Stimulated activated CD4-positive, alpha-beta T cell treated with anti-CD3 and anti-CD28 coated beads, Interleukin-4, amount 100 ng/mL, for 24 hours (primary cell): ENCODE results near the gene IL17RB.

Experiments
- DNase-seq: peaks from one replicate; pipeline ENCODE4 v3.0.0-alpha.2; 2020

Gene IL17RB

GRCh38 chr3:53865732-53866499, 19.5 kb downstream of the IL17RB start:
- no peak for DNase-seq

DNA sequence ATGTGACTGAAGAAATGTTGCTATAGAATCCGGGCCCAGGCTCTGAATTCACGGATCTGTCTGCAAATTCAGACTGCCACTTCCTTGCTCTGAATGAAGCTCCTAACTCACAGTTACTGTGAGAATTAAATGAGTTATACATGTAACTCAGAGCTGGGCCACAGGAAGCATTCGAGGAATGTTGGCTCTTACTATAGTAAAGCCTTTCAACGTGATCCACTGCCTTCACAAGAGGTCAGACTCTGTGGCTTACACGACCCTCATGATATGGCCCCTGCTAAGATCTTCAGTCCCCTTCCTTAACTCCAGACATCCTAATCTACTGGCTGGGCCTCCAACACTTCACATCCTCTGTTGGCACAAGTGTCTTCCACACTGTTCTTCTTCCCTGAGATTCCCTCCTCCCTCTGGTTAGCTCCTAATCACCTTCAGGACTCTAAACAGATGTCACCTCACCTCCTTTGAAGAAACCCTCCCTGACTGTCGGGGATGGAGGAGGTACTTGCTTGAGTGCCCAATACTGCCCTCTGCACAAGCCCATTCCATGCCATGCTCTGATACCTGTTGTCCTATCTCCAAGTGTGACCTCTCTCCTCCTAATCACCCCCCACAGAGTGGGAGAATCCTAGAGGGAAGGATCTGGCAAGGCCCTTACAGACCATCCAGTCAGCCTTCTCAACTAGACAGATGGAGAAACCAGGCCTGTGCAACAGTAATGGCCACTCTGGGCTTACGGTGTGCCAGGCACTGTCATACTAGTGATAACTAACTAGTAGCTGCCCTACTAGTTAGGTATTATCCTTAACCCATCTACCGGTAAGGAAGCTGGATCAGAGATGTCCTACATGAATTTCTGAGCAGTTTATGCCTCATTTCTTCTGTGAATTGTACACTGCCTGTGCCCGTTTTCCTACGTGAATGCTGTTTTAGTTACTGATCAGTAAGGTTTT, 34.3 kb downstream of the IL17RB start:
- no peak for DNase-seq

DNA sequence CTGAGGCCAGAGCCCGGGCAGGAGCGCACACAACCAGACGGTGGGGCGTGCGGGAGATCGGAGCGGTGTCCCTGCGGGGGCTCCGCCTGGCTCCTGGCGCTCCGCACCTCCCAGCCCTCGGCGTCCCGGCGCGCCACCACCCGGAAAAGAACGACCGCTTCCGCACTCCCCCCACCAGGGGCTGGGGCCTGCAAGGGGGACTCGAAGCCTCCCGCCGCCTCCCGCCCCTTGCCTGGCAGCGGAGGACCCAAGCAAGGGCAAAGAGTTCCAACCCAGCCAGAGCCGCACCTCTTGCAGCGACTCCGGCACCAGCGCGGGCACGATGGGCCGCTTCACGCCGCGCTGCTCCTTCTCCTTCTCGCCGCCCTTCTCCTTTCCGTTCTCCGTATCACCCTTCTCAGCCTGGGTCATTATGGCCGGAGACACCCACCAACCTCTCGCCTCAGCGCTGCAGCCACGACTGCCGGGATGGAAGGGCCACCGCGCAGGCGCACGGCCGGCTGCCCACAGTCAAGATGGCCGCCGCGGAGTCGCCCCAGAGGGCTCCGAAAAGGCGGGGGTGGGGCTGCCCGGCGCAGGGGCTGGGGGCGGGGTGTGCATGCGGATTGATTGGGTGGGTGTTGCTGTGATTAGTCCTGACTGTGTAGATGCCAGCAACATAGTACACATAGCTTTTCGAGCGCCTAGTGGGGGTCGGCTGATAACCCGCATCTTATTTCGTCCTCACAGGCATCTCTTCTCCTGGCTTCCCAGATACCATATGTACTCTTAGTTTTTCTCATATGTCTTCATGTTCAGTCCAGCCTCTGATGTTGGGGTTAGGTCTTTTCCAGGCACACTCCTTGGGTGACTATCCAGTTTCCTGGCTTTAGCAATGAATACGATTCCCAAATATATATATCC, 35.6 kb downstream of the IL17RB start, which contains the start of gene ACTR8:
TSS of gene ACTR8 (minus strand) at position 462 of the 903 bp plus-strand sequence. CDS start at position 411, 51 bp downstream.
- DNase-seq = peak; percentile 86

DNA sequence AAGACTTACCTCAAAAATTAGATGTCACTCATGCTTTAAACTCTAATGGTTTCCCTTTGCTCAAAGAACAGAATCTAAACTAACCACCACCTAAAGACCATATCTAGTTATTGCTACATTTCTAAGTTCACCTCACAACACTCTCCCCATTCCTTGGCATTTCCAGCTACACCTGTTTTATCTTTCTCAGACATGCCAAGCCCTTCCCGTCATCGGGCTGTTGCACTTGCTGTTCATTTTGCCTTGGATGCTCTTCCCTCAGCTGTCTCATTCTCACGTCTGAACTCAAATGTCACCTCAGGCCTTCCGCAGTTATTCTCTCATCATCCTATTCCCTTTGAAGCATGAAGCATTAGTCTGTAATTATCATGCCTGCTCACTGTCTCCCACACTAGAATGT, 36.6 kb downstream of the IL17RB start:
- no peak for DNase-seq

DNA sequence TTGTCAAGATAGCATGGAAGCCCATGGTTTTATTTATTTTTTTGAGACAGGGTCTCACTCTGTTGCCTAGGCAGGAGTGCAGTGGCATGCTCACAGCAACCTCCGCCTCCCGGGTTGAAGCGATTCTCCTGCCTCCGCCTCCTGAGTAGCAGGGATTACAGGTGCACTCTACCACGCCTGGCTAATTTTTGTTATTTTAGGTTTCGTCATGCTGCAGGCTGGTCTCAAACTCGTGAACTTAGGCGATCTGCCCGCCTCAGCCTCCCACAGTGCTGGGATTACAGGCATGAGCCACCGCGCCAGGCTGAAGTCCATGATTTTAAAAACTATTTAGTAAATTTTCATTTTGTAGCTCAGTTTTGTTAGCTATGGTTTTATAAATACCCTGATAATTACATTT, 38.3 kb downstream of the IL17RB start:
- DNase-seq = no peak

- no peak for DNase-seq
These were observed 38.9 kb downstream of the IL17RB start for GRCh38 chr3:53885239-53885638.

- no peak for DNase-seq
These were observed 41.1 kb downstream of the IL17RB start for GRCh38 chr3:53887446-53887845.

GRCh38 chr3:53888232-53888631, 41.9 kb downstream of the IL17RB start:
- DNase-seq = no peak

DNA sequence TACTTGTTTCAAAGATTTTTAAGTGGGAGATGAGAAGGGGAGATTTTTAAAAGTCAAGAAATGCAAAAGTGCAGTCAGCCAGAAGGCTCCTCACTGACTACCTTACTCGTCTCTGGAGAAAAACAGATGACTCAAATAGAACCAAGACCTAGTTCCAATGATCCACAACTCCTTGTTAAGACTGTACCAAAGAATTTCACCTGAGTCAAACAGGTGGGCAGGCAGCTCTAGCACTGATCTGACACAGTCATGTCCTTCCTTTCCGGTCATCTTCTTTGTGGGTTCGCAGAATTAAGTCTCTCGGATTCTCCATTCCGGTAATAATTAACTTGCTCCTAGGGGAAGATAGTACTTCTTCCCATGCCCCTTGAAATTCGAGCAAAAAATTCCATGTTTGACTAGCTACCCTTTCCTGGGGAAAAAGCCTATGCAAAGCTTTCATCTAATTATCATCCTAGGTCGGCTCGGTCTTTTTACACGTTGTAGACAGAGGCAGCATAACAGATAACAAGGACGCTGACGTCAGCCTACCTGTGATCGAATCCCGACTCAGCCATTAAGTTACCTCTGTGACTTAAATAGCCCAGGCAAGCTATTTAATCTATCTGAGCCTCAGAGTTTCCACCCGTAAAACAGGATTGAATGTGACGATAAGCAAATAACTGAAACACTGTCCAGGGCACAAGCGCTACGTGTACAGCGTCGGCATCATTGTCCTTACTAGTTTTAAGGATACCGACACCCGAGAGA, 44.5 kb downstream of the IL17RB start:
- DNase-seq = peak; percentile 55

DNA sequence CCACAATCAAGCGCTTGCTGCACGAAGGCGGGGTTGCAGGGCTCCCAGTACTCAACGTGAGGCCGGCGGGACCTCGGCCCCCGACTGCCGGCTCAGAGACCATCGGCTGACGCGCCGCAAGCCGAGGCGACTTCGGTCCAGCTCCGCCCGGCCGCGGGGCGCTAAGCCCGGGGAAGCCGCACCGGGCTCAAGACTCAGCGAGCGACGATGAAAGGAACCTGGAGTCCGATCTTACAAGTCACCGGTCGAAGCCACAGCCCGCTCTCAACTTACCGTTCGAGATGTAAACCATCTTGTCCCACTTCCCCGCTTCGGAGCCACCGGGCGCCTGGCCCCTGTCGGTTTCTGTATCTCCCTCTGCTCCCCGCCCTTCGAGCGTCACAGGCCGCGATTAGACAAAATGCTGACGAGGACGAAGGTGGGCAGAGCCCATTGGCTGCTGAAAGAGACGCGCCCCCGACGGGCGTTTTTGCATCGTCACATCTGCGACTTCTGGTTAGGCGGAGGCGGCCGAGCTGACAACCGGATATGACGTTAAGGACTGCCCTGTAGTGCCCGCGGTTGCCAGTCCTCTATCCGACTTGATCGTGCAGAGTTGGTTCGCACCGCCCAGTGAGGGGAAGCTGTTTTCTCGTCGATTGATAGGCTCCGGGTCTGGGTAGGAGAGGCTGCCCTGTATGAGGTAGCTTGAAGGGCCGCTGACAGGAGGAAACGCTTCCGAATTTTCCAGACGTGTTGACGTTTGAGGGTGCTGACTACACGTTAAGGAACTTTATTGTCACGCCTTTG, 45.3 kb downstream of the IL17RB start, which contains the start of gene SELENOK:
TSS of gene SELENOK (minus strand) at position 363 of the 789 bp plus-strand sequence.
- DNase-seq = peak; percentile 98

DNA sequence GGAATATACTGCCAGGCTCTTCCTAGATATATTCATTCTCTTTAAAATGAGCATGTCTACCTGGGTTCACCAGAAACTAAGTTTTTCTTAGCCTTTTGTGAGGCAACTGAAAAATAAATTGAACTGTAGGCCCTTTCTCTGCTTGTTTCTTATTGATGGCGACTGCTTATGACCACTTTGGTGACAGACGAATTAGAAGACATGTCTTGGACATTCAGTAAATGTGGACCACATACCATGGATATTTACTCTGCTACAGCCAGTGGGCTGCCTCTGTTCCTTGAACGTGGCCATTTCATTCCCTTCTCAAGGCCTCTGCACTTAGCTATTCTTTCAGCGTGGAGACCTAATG, 45.9 kb downstream of the IL17RB start:
- no peak for DNase-seq

- DNase-seq = no peak
These were observed 53.4 kb downstream of the IL17RB start for GRCh38 chr3:53899750-53900149.

DNA sequence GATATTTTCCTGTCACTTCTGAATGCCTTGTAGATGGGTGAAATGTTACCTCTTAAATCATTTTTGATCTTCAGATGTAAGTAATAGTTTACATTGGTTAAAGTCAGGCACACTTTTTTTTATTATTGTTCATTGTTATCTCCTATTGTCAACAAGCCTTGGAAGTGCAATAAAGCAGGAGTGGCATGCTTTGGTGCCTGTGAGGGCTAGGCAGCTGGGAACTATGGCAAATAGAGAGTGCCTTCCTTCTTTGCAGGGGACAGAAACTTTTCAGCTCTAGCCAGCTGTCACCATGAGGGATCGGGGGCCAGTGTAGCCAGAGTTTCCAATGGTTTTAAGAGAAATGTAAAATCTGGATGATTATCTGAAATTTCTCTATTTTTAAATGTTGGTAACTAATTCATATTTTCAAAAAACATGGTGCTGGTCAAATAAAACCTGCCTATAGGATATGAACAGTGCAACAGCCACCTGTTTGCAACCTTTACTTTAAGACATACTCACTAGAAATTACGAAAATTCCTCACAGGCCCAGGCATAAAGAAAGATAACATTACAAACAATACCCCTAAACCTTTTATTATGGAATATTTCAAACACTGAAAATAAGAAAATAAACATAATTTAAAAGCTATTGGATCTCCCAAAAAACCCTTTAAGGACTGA, 54.4 kb downstream of the IL17RB start:
- no peak for DNase-seq

GRCh38 chr3:53902067-53902466, 55.7 kb downstream of the IL17RB start:
- no peak for DNase-seq

- DNase-seq = no peak
These were observed 56.3 kb downstream of the IL17RB start for GRCh38 chr3:53902711-53903110.

- no peak for DNase-seq
These were observed 67.0 kb downstream of the IL17RB start for GRCh38 chr3:53913401-53913800.
